ENCODE results near the gene PARVB.

The PARVB gene

DNA sequence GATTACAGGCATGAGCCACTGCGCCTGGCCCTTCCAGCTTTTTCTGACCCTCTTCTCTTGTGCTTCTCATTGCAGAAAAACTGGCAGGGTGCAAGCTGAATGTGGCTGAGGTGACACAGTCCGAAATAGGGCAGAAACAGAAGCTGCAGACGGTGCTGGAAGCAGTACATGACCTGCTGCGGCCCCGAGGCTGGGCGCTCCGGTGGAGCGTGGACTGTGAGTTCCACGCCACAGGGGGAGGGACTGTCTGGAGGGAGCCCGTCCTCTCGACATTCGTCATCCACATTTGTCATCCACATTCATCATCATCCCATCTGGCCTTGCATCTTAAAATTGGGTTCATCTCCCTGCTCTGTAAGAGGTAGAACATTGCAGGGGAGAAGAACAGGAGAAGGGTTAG, 107.3 kb downstream of the PARVB start:
- H3K4me3 ChIP-seq (ENCODE audit: low read depth, low read length), result no peak overlapping the region
- TF ChIP-seq, protein P1, sequence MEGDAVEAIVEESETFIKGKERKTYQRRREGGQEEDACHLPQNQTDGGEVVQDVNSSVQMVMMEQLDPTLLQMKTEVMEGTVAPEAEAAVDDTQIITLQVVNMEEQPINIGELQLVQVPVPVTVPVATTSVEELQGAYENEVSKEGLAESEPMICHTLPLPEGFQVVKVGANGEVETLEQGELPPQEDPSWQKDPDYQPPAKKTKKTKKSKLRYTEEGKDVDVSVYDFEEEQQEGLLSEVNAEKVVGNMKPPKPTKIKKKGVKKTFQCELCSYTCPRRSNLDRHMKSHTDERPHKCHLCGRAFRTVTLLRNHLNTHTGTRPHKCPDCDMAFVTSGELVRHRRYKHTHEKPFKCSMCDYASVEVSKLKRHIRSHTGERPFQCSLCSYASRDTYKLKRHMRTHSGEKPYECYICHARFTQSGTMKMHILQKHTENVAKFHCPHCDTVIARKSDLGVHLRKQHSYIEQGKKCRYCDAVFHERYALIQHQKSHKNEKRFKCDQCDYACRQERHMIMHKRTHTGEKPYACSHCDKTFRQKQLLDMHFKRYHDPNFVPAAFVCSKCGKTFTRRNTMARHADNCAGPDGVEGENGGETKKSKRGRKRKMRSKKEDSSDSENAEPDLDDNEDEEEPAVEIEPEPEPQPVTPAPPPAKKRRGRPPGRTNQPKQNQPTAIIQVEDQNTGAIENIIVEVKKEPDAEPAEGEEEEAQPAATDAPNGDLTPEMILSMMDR (IDR thresholded peaks at IDR 0.05; ENCODE audit: low read depth, low read length), result no peak

DNA sequence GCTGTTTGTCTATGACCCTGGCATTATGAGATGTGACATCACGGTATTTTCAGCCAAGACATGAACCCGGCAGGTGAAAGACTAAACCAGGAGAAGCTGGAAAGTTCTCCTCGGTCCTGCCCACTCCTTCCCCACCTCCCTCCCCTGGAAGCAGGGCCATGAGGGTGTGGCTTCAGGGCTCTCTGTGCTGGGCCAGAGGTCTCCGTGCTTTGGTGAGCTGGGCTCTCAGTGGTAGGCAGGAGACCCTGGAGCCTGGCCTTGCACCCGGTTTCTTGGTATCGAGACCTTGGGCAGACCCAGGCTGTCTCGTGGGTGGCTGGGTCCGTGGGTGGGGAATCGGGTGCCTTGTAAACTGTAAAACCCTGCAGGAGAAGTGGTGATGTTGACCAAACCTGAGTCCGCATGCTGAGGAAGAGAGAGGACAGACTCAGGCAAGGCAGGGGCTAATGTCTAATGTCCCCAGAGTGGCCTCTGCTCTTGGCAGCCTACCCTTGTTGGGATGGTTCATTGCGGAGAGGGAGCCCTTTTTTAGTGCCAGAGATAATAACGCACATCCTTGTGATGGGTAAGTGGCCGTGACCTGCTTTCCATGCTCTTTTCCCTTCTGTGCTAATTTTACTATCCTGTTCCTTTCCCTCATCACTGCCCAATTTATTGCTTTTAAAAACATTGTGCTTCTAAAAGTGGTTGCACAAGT, 108.0 kb downstream of the PARVB start:
- TF ChIP-seq, protein P1 (IDR thresholded peaks at IDR 0.05; ENCODE audit: low read depth, low read length), result no peak
- no peak overlapping the region for H3K4me3 ChIP-seq (ENCODE audit: low read depth, low read length)

DNA sequence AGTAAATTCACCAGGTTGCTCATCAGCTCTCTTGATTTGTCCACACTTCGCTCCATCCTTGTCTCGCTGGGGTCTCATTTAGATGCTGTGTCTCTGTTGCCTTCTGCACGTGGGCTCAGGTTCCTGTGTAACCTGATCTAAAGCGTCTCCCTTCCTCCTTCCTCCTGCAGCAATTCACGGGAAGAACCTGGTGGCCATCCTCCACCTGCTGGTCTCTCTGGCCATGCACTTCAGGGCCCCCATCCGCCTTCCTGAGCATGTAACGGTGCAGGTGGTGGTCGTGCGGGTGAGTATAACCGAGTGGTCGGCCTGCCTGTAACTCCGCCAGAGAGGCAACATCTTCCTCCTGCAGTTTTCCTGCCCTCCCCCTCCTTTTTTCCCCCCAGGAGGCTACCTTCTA, 108.6 kb downstream of the PARVB start:
- TF ChIP-seq, protein P1 (IDR thresholded peaks at IDR 0.05; ENCODE audit: low read depth, low read length), result no peak
- no peak overlapping the region for H3K4me3 ChIP-seq (ENCODE audit: low read depth, low read length)

DNA sequence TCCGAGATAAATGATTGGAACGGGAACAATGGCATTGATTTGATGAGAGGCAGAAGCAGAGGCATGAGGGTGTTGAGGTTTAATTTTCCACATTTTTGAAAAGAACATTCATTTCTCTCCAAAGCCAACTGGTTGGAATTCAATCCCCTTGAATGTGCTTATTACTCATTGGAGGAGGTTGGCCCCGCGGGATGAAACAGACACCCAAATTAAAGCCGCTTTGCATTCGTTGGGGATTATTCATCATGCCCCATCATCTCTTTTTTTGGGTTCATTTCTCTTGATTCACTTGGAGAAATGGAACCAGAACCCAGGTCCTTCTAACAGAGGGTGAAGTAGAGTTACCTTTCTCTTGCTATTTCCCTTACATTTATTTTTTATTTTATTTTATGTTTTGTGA, 109.1 kb downstream of the PARVB start:
- TF ChIP-seq, protein P1 (IDR thresholded peaks at IDR 0.05; ENCODE audit: low read depth, low read length), result no peak
- H3K4me3 ChIP-seq (ENCODE audit: low read depth, low read length), result no peak overlapping the region

DNA sequence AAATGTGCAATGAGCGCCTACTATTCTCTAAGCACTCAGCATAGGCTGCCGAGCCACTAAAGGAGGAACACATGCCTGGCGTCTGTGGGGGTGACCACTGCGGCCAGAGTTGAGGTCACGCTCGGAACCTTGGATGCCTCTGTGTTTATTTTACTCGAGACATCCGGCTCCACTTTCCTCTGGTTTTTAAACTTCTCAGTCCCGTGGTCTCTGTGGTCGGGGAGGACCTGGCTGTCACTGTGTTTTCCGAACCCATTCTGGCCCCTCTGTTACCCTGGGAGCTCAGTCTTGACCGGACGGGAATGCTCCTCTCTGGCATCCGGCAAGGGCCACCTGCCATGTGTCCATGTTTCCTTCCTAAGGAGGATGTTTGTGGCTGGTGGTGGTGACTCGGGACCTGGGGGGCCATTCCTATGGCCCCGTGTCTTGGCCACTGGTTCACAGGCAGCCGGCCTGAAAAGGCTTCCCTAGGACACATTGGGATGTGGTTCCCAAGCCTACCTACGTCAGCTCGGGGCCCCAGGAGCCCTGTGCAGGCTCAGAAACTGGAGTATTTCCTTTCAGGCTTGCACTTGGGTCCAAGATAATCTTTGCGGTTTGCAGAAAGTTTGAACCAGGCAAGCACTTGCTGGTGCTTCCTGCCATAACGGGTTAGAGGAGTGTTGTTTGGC, 109.9 kb downstream of the PARVB start:
- H3K4me3 ChIP-seq (ENCODE audit: low read depth, low read length), result no peak overlapping the region
- TF ChIP-seq, protein P1 (IDR thresholded peaks at IDR 0.05; ENCODE audit: low read depth, low read length), result no peak

DNA sequence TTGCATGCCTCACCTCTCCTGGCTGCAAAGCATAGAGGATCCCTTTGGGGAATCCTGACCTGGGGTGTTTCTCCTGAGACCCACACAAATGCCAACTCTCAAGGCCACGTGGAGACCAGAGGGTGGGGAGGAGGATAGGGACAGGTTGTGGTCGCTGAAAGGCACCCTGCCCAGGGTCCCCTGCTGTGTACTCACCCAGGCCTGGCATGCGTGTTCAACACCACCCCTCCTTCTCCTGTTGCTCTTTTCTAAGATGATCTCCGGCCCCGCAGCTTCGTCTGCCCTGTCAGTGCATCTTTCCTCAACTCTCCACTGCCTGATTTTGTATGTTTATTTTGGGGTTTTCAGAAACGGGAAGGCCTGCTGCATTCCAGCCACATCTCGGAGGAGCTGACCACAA, 112.0 kb downstream of the PARVB start:
- no peak overlapping the region for H3K4me3 ChIP-seq (ENCODE audit: low read depth, low read length)
- TF ChIP-seq, protein P1 (IDR thresholded peaks at IDR 0.05; ENCODE audit: low read depth, low read length), result no peak

DNA sequence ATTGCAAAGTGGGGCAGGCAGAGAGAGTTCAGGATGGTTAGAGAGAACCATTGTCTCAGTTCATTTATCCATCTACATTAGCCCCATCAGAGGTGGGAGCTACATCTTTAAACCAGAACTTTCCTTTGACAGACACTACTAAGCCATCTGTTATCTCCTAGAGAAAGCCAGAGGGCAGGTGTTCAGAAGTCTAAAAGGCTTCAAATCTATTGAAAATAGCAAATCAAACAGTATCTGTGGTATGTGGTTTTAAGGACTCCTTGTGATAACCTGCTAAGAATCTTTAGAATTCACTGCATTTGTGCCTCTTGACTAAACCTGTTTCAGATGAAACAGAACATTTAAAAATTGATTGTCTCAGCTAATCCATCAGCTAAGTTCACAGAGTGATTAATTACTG, 112.7 kb downstream of the PARVB start:
- H3K4me3 ChIP-seq (ENCODE audit: low read depth, low read length), result no peak overlapping the region
- TF ChIP-seq, protein P1 (IDR thresholded peaks at IDR 0.05; ENCODE audit: low read depth, low read length), result no peak
